PFSK-1 (cell line): ENCODE measurements around the gene GAL3ST2.

ENCODE experiments used
- TAF1 ChIP-seq: IDR thresholded peaks from 2 replicates; pipeline ENCODE4 v1.6.1; 2012; ENCODE audit warnings: low read length, control low read depth, borderline replicate concordance; ENCODE audit not compliant: insufficient read depth
- TF ChIP-seq, protein P1 (sequence below), 2 experiments: IDR thresholded peaks; 2 replicates each; pipeline versions ENCODE4 v1.6.1 to v1.8.0; 2011 to 2012; ENCODE audit warnings: low read depth in 2 of 2, low read length in 2 of 2, control low read depth in 1 of 2, inconsistent platforms in 1 of 2, mild to moderate bottlenecking in 1 of 2, moderate library complexity in 1 of 2; ENCODE audit not compliant: insufficient read depth in 1 of 2

DNA sequence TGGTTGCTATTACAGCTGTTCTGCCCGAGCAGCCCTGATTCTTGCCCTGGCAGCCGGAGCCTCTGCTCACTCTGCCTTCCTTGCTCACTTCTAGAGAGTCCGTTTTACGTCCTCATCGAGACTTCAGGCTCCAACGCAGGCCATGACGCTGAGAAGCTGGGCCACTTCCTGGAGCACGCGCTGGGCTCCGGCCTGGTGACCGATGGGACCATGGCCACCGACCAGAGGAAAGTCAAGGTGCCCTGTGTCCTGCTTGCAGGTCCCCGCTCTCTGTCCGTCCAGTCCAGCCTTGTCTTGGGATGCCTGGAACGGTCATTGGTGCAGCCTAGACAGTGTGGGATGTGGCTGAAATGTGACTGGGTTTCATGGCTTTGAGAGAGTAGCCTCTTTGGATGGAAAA lies 25.5 kb upstream of the GAL3ST2 start:
- TF ChIP-seq, protein P1, sequence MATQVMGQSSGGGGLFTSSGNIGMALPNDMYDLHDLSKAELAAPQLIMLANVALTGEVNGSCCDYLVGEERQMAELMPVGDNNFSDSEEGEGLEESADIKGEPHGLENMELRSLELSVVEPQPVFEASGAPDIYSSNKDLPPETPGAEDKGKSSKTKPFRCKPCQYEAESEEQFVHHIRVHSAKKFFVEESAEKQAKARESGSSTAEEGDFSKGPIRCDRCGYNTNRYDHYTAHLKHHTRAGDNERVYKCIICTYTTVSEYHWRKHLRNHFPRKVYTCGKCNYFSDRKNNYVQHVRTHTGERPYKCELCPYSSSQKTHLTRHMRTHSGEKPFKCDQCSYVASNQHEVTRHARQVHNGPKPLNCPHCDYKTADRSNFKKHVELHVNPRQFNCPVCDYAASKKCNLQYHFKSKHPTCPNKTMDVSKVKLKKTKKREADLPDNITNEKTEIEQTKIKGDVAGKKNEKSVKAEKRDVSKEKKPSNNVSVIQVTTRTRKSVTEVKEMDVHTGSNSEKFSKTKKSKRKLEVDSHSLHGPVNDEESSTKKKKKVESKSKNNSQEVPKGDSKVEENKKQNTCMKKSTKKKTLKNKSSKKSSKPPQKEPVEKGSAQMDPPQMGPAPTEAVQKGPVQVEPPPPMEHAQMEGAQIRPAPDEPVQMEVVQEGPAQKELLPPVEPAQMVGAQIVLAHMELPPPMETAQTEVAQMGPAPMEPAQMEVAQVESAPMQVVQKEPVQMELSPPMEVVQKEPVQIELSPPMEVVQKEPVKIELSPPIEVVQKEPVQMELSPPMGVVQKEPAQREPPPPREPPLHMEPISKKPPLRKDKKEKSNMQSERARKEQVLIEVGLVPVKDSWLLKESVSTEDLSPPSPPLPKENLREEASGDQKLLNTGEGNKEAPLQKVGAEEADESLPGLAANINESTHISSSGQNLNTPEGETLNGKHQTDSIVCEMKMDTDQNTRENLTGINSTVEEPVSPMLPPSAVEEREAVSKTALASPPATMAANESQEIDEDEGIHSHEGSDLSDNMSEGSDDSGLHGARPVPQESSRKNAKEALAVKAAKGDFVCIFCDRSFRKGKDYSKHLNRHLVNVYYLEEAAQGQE (IDR thresholded peaks at IDR 0.05; ENCODE audit: insufficient read depth in 1 of 2, low read depth in 2 of 2, low read length in 2 of 2) = no peak
- TF ChIP-seq TAF1 = no peak
